ENCODE measurements around the gene SPTB.

The SPTB gene

DNA sequence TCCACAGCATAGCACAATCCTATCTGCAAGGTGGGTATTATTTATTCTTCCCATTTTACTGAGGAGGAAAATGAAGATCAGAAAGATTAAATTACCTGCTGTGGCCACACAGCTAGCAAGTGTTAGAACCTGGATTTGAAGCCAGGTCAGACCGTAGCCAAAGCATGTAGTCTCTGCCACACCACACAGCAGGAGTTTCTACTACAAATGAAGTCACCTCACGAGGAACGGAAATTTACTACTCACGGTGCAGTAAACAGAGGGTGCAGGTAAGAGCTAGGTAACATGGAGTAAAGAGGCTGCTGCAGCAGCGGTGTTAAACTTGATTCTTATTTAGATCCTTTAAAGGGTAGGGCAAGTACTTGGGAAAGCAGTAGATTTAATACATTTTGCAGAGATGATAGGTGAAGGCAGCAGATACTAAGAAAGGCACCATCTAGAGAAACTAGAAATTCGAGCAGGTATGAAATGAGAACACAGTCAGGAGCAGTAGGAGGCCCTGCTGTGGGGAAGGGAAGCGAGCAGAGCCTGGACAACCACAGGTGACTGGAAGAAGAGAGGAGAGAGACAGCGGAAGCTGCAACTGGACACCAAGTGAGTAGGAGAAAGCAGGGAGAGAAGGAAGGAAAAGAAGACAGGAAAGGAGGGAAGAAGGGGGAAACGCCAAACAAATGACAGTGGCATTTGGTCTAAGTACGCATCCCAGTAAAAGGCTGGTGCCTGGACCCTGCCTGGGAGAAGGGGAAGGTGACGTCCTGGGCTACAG is 21.5 kb downstream of the SPTB start:
- Histone ChIP-seq H3K27me3 (replicated peaks; ENCODE audit: insufficient read depth, low read length) (no peaks in the 10 kb centered on the region), H3K9ac (ENCODE audit: low read length) (no peak overlapping the region)

DNA sequence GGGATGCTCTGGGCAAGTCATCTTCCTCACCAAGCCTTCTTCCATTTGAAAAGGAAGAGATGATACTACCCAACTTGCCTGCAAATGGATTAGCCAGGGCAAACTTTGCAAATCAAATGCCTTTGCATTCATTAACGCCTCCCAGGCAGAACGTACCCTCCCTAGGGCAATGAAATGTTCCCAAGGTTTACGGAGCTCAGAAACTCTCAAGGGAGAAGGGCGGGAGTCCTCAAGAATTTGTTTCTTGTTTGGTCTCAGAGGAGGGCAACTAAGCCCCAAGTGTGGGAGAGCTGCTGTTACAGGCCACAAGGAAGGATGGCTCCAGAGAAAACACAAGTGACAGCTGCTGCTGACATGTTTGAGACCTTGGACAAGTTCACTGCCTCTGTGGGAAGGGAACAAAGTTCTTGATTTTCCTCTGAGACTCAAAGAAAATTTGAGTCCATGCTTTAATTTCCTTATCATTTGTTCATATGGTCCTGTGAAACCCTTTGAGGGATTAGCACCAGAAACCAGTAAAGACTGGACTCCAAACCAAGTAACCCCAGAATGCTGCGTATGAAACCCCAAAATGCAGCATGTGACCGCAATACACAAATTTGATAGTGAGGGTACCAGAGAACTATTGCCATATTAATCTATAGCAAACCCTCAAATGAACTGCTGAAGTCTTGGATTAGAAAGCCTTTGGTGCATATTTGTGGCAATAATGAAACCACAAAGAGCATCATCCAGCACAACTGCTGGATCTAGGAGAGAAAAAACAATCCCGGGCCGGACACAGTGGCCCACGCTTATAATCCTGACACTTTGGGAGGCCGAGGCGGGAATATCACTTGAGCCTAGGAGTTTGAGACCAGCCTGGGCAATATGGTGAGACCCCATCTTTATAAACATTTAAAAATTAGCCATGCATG is 22.9 kb downstream of the SPTB start:
- Histone ChIP-seq H4K20me1 (ENCODE audit: insufficient read depth, low read length) (no peaks in the 10 kb centered on the region), H3K4me3 (ENCODE audit: low read length) (no peak overlapping the region), H3K4me1 (ENCODE audit: low read length) (peaks cover 15% of the 10 kb centered on the region; the same call in 1 of the 2 replicates), H3K9ac (ENCODE audit: low read length) (no peak overlapping the region), H3K36me3 (replicated peaks; ENCODE audit: insufficient read depth, low read length) (no peaks in the 10 kb centered on the region), H3F3A (ENCODE audit: insufficient read depth, low read length) (no peaks in the 10 kb centered on the region), H3K4me2 (ENCODE audit: low read depth, low read length) (no peak overlapping the region), H3K9me2 (replicated peaks; ENCODE audit: insufficient read depth, low read length) (no peaks in the 10 kb centered on the region), H2AFZ (ENCODE audit: low read length) (no peak overlapping the region), H3K79me2 (ENCODE audit: low read length) (no peaks in the 10 kb centered on the region), H3K27ac (ENCODE audit: low read length) (no peak overlapping the region), H3K27me3 (replicated peaks; ENCODE audit: insufficient read depth, low read length) (no peaks in the 10 kb centered on the region), H3K9me3 (replicated peaks; ENCODE audit: insufficient read depth, low read length) (no peaks in the 10 kb centered on the region)
- TF ChIP-seq EZH2phosphoT487 (IDR thresholded peaks at IDR 0.05; ENCODE audit: low read length) (no peak), EZH2 (optimal IDR thresholded peaks at IDR 0.05; ENCODE audit: low read depth, low read length) (no peak)
- TF ChIP-seq, protein P1, sequence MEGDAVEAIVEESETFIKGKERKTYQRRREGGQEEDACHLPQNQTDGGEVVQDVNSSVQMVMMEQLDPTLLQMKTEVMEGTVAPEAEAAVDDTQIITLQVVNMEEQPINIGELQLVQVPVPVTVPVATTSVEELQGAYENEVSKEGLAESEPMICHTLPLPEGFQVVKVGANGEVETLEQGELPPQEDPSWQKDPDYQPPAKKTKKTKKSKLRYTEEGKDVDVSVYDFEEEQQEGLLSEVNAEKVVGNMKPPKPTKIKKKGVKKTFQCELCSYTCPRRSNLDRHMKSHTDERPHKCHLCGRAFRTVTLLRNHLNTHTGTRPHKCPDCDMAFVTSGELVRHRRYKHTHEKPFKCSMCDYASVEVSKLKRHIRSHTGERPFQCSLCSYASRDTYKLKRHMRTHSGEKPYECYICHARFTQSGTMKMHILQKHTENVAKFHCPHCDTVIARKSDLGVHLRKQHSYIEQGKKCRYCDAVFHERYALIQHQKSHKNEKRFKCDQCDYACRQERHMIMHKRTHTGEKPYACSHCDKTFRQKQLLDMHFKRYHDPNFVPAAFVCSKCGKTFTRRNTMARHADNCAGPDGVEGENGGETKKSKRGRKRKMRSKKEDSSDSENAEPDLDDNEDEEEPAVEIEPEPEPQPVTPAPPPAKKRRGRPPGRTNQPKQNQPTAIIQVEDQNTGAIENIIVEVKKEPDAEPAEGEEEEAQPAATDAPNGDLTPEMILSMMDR (IDR thresholded peaks at IDR 0.05; ENCODE audit: low read length): no peak
- no peak for DNase-seq

More for the DNA sequence above, 21.5 kb downstream of the SPTB start:
- H2AFZ ChIP-seq (ENCODE audit: low read length): no peak overlapping the region
- H3K4me3 ChIP-seq (ENCODE audit: low read length): no peak overlapping the region
- H3K27ac ChIP-seq (ENCODE audit: low read length): no peak overlapping the region
- H3K4me2 ChIP-seq (ENCODE audit: low read depth, low read length): no peak overlapping the region
- no peaks in the 10 kb centered on the region for H3F3A ChIP-seq (ENCODE audit: insufficient read depth, low read length)
- TF ChIP-seq EZH2 (optimal IDR thresholded peaks at IDR 0.05; ENCODE audit: low read depth, low read length): no peak
- no peak for TF ChIP-seq EZH2phosphoT487 (IDR thresholded peaks at IDR 0.05; ENCODE audit: low read length)
- no peak for DNase-seq
- H3K9me3 ChIP-seq (replicated peaks; ENCODE audit: insufficient read depth, low read length): no peaks in the 10 kb centered on the region
- H3K36me3 ChIP-seq (replicated peaks; ENCODE audit: insufficient read depth, low read length): no peaks in the 10 kb centered on the region
- peaks cover 15% of the 10 kb centered on the region; the same call in 1 of the 2 replicates for H3K4me1 ChIP-seq (ENCODE audit: low read length)
- H3K79me2 ChIP-seq (ENCODE audit: low read length): no peaks in the 10 kb centered on the region
- H3K9me2 ChIP-seq (replicated peaks; ENCODE audit: insufficient read depth, low read length): no peaks in the 10 kb centered on the region
- H4K20me1 ChIP-seq (ENCODE audit: insufficient read depth, low read length): no peaks in the 10 kb centered on the region

DNA sequence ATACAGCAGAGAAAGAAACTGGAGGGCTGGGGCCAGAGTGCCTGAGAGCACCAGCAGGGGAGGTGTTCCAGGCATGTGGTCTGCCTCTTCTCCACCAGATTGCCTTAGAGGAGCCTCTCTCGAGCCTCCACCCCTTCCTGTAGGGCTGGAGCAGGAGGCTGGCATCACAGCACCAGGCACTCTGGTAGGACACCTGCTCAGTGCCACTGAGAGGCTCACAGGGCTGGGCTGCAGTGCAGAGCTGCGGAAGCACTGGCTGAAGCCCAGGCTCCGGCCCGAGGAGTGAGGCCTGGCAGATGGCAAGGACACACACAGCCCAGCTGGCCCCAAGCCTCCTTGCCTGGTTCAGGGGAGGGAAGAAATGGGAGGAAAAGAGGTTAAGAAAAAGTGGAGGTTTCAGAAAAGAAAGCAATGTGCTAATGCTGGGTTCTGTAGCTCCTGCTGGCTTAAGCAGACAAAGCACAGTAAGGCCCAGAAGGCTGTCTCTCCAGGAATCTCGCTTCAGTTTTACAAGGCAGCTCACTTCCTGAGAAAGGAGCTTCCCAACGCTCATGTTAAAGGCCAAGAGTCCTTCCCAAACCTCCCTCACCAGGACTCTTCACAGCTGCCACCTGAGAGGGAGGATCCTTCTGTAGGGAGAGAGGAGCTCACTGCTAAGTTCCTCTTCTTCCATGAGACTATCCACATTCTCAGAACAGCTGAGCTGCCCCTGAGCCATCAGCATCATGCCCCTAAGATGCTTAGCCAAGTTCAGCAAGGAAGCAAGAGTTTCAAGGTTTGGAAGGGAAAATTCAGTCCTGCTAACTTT is 23.8 kb downstream of the SPTB start:
- Histone ChIP-seq H3K79me2 (ENCODE audit: low read length) (no peaks in the 10 kb centered on the region), H3K27ac (ENCODE audit: low read length) (peak overlapping the region; percentile 59; the same call in 1 of the 2 replicates)
- TF ChIP-seq, protein P1 (IDR thresholded peaks at IDR 0.05; ENCODE audit: low read length): 0 out of 2 replicates have a peak, but pooled peaks have one; percentile 9
- TF ChIP-seq EZH2phosphoT487 (IDR thresholded peaks at IDR 0.05; ENCODE audit: low read length): no peak
- no peak for TF ChIP-seq EZH2 (optimal IDR thresholded peaks at IDR 0.05; ENCODE audit: low read depth, low read length)

More for the DNA sequence above, 23.8 kb downstream of the SPTB start:
- no peaks in the 10 kb centered on the region for H3K36me3 ChIP-seq (replicated peaks; ENCODE audit: insufficient read depth, low read length)
- peaks cover 15% of the 10 kb centered on the region; the same call in 1 of the 2 replicates for H3K4me1 ChIP-seq (ENCODE audit: low read length)
- no peaks in the 10 kb centered on the region for H3K27me3 ChIP-seq (replicated peaks; ENCODE audit: insufficient read depth, low read length)
- H3K9me3 ChIP-seq (replicated peaks; ENCODE audit: insufficient read depth, low read length): no peaks in the 10 kb centered on the region
- H4K20me1 ChIP-seq (ENCODE audit: insufficient read depth, low read length): no peaks in the 10 kb centered on the region
- H3K9me2 ChIP-seq (replicated peaks; ENCODE audit: insufficient read depth, low read length): no peaks in the 10 kb centered on the region
- H3F3A ChIP-seq (ENCODE audit: insufficient read depth, low read length): no peaks in the 10 kb centered on the region
- no peak overlapping the region for H3K4me3 ChIP-seq (ENCODE audit: low read length)
- peak overlapping the region; percentile 29; the same call in 1 of the 2 replicates for H3K4me2 ChIP-seq (ENCODE audit: low read depth, low read length)
- H3K9ac ChIP-seq (ENCODE audit: low read length): peak overlapping the region; percentile 31
- H2AFZ ChIP-seq (ENCODE audit: low read length): peak overlapping the region; percentile 19; the same call in 1 of the 2 replicates
- peak; percentile 43 for DNase-seq
